ENCODE results near the gene BBOX1.

DNA sequence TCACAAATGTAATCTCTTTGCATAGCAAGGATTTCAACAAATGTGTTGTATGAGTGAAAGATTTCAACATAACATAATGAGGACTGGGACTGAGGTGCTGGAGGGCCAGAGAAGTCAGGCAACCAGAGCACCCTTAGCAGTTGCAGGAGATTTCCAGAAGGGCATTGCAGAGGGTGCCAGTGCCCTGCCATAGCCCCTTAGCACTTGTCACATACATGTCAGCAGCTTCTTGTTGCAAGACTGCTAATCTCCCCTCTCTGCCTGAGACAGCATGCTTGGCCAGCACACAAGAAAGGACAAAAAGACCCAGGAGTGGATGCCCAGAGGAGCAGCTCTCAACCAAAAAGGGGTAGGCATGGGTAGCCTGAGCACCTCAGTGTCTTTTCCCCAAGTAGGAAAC is 43.2 kb downstream of the BBOX1 start:
- TF ChIP-seq, protein P1, sequence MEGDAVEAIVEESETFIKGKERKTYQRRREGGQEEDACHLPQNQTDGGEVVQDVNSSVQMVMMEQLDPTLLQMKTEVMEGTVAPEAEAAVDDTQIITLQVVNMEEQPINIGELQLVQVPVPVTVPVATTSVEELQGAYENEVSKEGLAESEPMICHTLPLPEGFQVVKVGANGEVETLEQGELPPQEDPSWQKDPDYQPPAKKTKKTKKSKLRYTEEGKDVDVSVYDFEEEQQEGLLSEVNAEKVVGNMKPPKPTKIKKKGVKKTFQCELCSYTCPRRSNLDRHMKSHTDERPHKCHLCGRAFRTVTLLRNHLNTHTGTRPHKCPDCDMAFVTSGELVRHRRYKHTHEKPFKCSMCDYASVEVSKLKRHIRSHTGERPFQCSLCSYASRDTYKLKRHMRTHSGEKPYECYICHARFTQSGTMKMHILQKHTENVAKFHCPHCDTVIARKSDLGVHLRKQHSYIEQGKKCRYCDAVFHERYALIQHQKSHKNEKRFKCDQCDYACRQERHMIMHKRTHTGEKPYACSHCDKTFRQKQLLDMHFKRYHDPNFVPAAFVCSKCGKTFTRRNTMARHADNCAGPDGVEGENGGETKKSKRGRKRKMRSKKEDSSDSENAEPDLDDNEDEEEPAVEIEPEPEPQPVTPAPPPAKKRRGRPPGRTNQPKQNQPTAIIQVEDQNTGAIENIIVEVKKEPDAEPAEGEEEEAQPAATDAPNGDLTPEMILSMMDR (IDR thresholded peaks at IDR 0.05; ENCODE audit: insufficient read depth, low read length, poor library complexity, severe bottlenecking) = no peak
- no peak for TF ChIP-seq EZH2phosphoT487 (conservative IDR thresholded peaks at IDR 0.05; ENCODE audit: low read length)

Measured in SU-DHL-6 (cell line).